ENCODE data around the gene FAS.

DNA sequence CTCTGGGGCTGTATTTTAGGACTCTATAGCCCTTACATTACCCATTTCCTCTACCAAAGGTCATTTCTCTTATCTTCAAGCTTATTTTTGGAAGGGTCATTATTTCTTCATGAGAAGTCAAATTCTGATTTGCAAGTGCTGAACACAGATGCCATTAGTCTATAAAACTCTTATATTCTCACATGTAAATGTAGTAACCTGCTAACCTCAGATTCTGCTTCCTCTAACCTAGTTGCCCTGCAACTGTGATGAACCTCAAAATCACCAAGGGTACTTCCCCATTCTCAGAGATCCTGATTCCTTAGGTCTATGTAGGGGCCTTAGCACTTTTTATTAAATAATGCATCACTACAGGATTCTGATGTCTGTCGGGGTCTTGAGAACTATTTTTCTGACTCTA, 6.3 kb downstream of the FAS start:
- TF ChIP-seq, protein P1, sequence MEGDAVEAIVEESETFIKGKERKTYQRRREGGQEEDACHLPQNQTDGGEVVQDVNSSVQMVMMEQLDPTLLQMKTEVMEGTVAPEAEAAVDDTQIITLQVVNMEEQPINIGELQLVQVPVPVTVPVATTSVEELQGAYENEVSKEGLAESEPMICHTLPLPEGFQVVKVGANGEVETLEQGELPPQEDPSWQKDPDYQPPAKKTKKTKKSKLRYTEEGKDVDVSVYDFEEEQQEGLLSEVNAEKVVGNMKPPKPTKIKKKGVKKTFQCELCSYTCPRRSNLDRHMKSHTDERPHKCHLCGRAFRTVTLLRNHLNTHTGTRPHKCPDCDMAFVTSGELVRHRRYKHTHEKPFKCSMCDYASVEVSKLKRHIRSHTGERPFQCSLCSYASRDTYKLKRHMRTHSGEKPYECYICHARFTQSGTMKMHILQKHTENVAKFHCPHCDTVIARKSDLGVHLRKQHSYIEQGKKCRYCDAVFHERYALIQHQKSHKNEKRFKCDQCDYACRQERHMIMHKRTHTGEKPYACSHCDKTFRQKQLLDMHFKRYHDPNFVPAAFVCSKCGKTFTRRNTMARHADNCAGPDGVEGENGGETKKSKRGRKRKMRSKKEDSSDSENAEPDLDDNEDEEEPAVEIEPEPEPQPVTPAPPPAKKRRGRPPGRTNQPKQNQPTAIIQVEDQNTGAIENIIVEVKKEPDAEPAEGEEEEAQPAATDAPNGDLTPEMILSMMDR (IDR thresholded peaks at IDR 0.05) = no peak
- TF ChIP-seq POLR2AphosphoS5 (IDR thresholded peaks at IDR 0.05) (no peak), POLR2A (IDR thresholded peaks at IDR 0.05) (no peak), EP300 (IDR thresholded peaks at IDR 0.05; ENCODE audit: low read depth) (no peak)

All from transverse colon (tissue), 4 donors.